Measurements from ENCODE around the gene DHX30.

Gene DHX30

GRCh38 chr3:47852604-47853602, 50.0 kb downstream of the DHX30 start:
- H3K9me3 ChIP-seq (ENCODE audit: control extremely low read depth in 1 of 5, control insufficient read depth in 4 of 5, insufficient read depth in 2 of 5, low read depth in 1 of 5, low read length in 4 of 5), result no peaks in the 10 kb centered on the region
- no peak overlapping the region for H3K4me3 ChIP-seq (ENCODE audit: control insufficient read depth in 1 of 7, extremely low read depth in 1 of 7, insufficient read depth in 4 of 7, low read depth in 2 of 7, low read length in 6 of 7)
- DNase-seq, result no peak
- WGBS (ENCODE audit: insufficient coverage), result 97% methylated on average over 21 of the region's 36 CpGs
- H3K4me1 ChIP-seq (ENCODE audit: control extremely low read depth in 1 of 4, control insufficient read depth in 4 of 4, insufficient read depth in 4 of 4, low read length in 3 of 4), result peaks cover 0 to 8% (median 0%) of the 10 kb centered on the region in 4 experiments
- POLR2A ChIA-PET, result no interaction called here
- H3K27me3 ChIP-seq (replicated peaks in 2 of 5; ENCODE audit: control insufficient read depth in 4 of 5, insufficient read depth in 5 of 5, low read length in 4 of 5), result no peaks in the 10 kb centered on the region
- CTCF ChIA-PET, result no interaction called here
- H3K36me3 ChIP-seq (ENCODE audit: control insufficient read depth in 4 of 4, insufficient read depth in 4 of 4, low read length in 3 of 4), result peaks cover 8 to 87% (median 56%) of the 10 kb centered on the region in 4 experiments
- no peak overlapping the region for H3K27ac ChIP-seq (ENCODE audit: insufficient read depth in 1 of 2, low read depth in 1 of 2, low read length in 2 of 2, poor library complexity in 1 of 2, severe bottlenecking in 2 of 2)

GRCh38 chr3:47854267-47854666, 51.3 kb downstream of the DHX30 start:
- H3K36me3 ChIP-seq (ENCODE audit: control insufficient read depth in 4 of 4, insufficient read depth in 4 of 4, low read length in 3 of 4), result peaks cover 7 to 74% (median 50%) of the 10 kb centered on the region in 4 experiments
- peaks cover 0 to 8% (median 0%) of the 10 kb centered on the region in 4 experiments for H3K4me1 ChIP-seq (ENCODE audit: control extremely low read depth in 1 of 4, control insufficient read depth in 4 of 4, insufficient read depth in 4 of 4, low read length in 3 of 4)
- DNase-seq, result no peak
- ChIA-PET CTCF (interaction anchor here (0.6 to 1.1 kb wide), 2 partner anchors 47 to 128 kb away, joined by 3 read pairs; no protein-coding TSS in a partner anchor), POLR2A (no interaction called here)
- H3K27me3 ChIP-seq (replicated peaks in 2 of 5; ENCODE audit: control insufficient read depth in 4 of 5, insufficient read depth in 5 of 5, low read length in 4 of 5), result no peaks in the 10 kb centered on the region
- no peak overlapping the region for H3K27ac ChIP-seq (ENCODE audit: insufficient read depth in 1 of 2, low read depth in 1 of 2, low read length in 2 of 2, poor library complexity in 1 of 2, severe bottlenecking in 2 of 2)
- H3K9me3 ChIP-seq (ENCODE audit: control extremely low read depth in 1 of 5, control insufficient read depth in 4 of 5, insufficient read depth in 2 of 5, low read depth in 1 of 5, low read length in 4 of 5), result no peaks in the 10 kb centered on the region
- H3K4me3 ChIP-seq (ENCODE audit: control insufficient read depth in 1 of 7, extremely low read depth in 1 of 7, insufficient read depth in 4 of 7, low read depth in 2 of 7, low read length in 6 of 7), result no peak overlapping the region
- 98% methylated on average over 9 of the region's 11 CpGs for WGBS (ENCODE audit: insufficient coverage)

GRCh38 chr3:47854720-47855455, 52.0 kb downstream of the DHX30 start:
- DNase-seq, result no peak
- ChIA-PET CTCF (interaction anchor here (0.6 to 1.1 kb wide), 2 partner anchors 46 to 127 kb away, joined by 3 read pairs; no protein-coding TSS in a partner anchor), POLR2A (no interaction called here)
- no peak overlapping the region for H3K4me3 ChIP-seq (ENCODE audit: control insufficient read depth in 1 of 7, extremely low read depth in 1 of 7, insufficient read depth in 4 of 7, low read depth in 2 of 7, low read length in 6 of 7)
- peaks cover 0 to 8% (median 0%) of the 10 kb centered on the region in 4 experiments for H3K4me1 ChIP-seq (ENCODE audit: control extremely low read depth in 1 of 4, control insufficient read depth in 4 of 4, insufficient read depth in 4 of 4, low read length in 3 of 4)
- H3K9me3 ChIP-seq (ENCODE audit: control extremely low read depth in 1 of 5, control insufficient read depth in 4 of 5, insufficient read depth in 2 of 5, low read depth in 1 of 5, low read length in 4 of 5), result no peaks in the 10 kb centered on the region
- peaks cover 4 to 67% (median 46%) of the 10 kb centered on the region in 4 experiments for H3K36me3 ChIP-seq (ENCODE audit: control insufficient read depth in 4 of 4, insufficient read depth in 4 of 4, low read length in 3 of 4)
- no peak overlapping the region for H3K27ac ChIP-seq (ENCODE audit: insufficient read depth in 1 of 2, low read depth in 1 of 2, low read length in 2 of 2, poor library complexity in 1 of 2, severe bottlenecking in 2 of 2)
- H3K27me3 ChIP-seq (replicated peaks in 2 of 5; ENCODE audit: control insufficient read depth in 4 of 5, insufficient read depth in 5 of 5, low read length in 4 of 5), result no peaks in the 10 kb centered on the region
- 93% methylated on average over 14 of the region's 14 CpGs for WGBS (ENCODE audit: insufficient coverage)

- no peak for DNase-seq
- H3K36me3 ChIP-seq (ENCODE audit: control insufficient read depth in 4 of 4, insufficient read depth in 4 of 4, low read length in 3 of 4), result peaks cover 0 to 59% (median 38%) of the 10 kb centered on the region in 4 experiments
- H3K27ac ChIP-seq (ENCODE audit: insufficient read depth in 1 of 2, low read depth in 1 of 2, low read length in 2 of 2, poor library complexity in 1 of 2, severe bottlenecking in 2 of 2), result no peak overlapping the region
- H3K4me1 ChIP-seq (ENCODE audit: control extremely low read depth in 1 of 4, control insufficient read depth in 4 of 4, insufficient read depth in 4 of 4, low read length in 3 of 4), result peaks cover 0 to 8% (median 0%) of the 10 kb centered on the region in 4 experiments
- WGBS (ENCODE audit: insufficient coverage), result over 99% methylated on average over 12 of the region's 21 CpGs
- no peaks in the 10 kb centered on the region for H3K27me3 ChIP-seq (replicated peaks in 2 of 5; ENCODE audit: control insufficient read depth in 4 of 5, insufficient read depth in 5 of 5, low read length in 4 of 5)
- ChIA-PET CTCF (interaction anchor here (1.2 kb wide), 1 partner anchor 30 kb away, joined by 3 read pairs; no protein-coding TSS in a partner anchor), POLR2A (no interaction called here)
- no peaks in the 10 kb centered on the region for H3K9me3 ChIP-seq (ENCODE audit: control extremely low read depth in 1 of 5, control insufficient read depth in 4 of 5, insufficient read depth in 2 of 5, low read depth in 1 of 5, low read length in 4 of 5)
- no peak overlapping the region for H3K4me3 ChIP-seq (ENCODE audit: control insufficient read depth in 1 of 7, extremely low read depth in 1 of 7, insufficient read depth in 4 of 7, low read depth in 2 of 7, low read length in 6 of 7)
Observed at GRCh38 chr3:47855461-47856383, 52.8 kb downstream of the DHX30 start.

GRCh38 chr3:47856669-47857068, 53.7 kb downstream of the DHX30 start:
- H3K9me3 ChIP-seq (ENCODE audit: control extremely low read depth in 1 of 5, control insufficient read depth in 4 of 5, insufficient read depth in 2 of 5, low read depth in 1 of 5, low read length in 4 of 5), result no peaks in the 10 kb centered on the region
- peaks cover 0 to 50% (median 31%) of the 10 kb centered on the region in 4 experiments for H3K36me3 ChIP-seq (ENCODE audit: control insufficient read depth in 4 of 4, insufficient read depth in 4 of 4, low read length in 3 of 4)
- ChIA-PET CTCF (interaction anchor here (1.2 kb wide), 1 partner anchor 31 kb away, joined by 3 read pairs; no protein-coding TSS in a partner anchor), POLR2A (no interaction called here)
- H3K4me3 ChIP-seq (ENCODE audit: control insufficient read depth in 1 of 7, extremely low read depth in 1 of 7, insufficient read depth in 4 of 7, low read depth in 2 of 7, low read length in 6 of 7), result no peak overlapping the region
- H3K4me1 ChIP-seq (ENCODE audit: control extremely low read depth in 1 of 4, control insufficient read depth in 4 of 4, insufficient read depth in 4 of 4, low read length in 3 of 4), result peaks cover 0 to 2% (median 0%) of the 10 kb centered on the region in 4 experiments
- 98% methylated on average over 11 of the region's 11 CpGs for WGBS (ENCODE audit: insufficient coverage)
- no peaks in the 10 kb centered on the region for H3K27me3 ChIP-seq (replicated peaks in 2 of 5; ENCODE audit: control insufficient read depth in 4 of 5, insufficient read depth in 5 of 5, low read length in 4 of 5)
- no peak for DNase-seq
- no peak overlapping the region for H3K27ac ChIP-seq (ENCODE audit: insufficient read depth in 1 of 2, low read depth in 1 of 2, low read length in 2 of 2, poor library complexity in 1 of 2, severe bottlenecking in 2 of 2)

GRCh38 chr3:47857151-47857550, 54.2 kb downstream of the DHX30 start:
- H3K9me3 ChIP-seq (ENCODE audit: control extremely low read depth in 1 of 5, control insufficient read depth in 4 of 5, insufficient read depth in 2 of 5, low read depth in 1 of 5, low read length in 4 of 5), result no peaks in the 10 kb centered on the region
- DNase-seq, result no peak
- H3K4me3 ChIP-seq (ENCODE audit: control insufficient read depth in 1 of 7, extremely low read depth in 1 of 7, insufficient read depth in 4 of 7, low read depth in 2 of 7, low read length in 6 of 7), result no peak overlapping the region
- no peaks in the 10 kb centered on the region for H3K4me1 ChIP-seq (ENCODE audit: control extremely low read depth in 1 of 4, control insufficient read depth in 4 of 4, insufficient read depth in 4 of 4, low read length in 3 of 4)
- H3K27ac ChIP-seq (ENCODE audit: insufficient read depth in 1 of 2, low read depth in 1 of 2, low read length in 2 of 2, poor library complexity in 1 of 2, severe bottlenecking in 2 of 2), result no peak overlapping the region
- ChIA-PET CTCF (interaction anchor here (1.2 kb wide), 1 partner anchor 32 kb away, joined by 3 read pairs; no protein-coding TSS in a partner anchor), POLR2A (interaction anchor here (1.2 kb wide), 1 partner anchor 11 kb away, joined by 3 read pairs; no protein-coding TSS in a partner anchor)
- peaks cover 0 to 46% (median 30%) of the 10 kb centered on the region in 4 experiments for H3K36me3 ChIP-seq (ENCODE audit: control insufficient read depth in 4 of 4, insufficient read depth in 4 of 4, low read length in 3 of 4)
- no peaks in the 10 kb centered on the region for H3K27me3 ChIP-seq (replicated peaks in 2 of 5; ENCODE audit: control insufficient read depth in 4 of 5, insufficient read depth in 5 of 5, low read length in 4 of 5)
- WGBS (ENCODE audit: insufficient coverage), result 100% methylated on average over 2 of the region's 2 CpGs

All from common myeloid progenitor, CD34-positive (primary cell).